ENCODE results near the gene ASAP2.

The ASAP2 gene

DNA sequence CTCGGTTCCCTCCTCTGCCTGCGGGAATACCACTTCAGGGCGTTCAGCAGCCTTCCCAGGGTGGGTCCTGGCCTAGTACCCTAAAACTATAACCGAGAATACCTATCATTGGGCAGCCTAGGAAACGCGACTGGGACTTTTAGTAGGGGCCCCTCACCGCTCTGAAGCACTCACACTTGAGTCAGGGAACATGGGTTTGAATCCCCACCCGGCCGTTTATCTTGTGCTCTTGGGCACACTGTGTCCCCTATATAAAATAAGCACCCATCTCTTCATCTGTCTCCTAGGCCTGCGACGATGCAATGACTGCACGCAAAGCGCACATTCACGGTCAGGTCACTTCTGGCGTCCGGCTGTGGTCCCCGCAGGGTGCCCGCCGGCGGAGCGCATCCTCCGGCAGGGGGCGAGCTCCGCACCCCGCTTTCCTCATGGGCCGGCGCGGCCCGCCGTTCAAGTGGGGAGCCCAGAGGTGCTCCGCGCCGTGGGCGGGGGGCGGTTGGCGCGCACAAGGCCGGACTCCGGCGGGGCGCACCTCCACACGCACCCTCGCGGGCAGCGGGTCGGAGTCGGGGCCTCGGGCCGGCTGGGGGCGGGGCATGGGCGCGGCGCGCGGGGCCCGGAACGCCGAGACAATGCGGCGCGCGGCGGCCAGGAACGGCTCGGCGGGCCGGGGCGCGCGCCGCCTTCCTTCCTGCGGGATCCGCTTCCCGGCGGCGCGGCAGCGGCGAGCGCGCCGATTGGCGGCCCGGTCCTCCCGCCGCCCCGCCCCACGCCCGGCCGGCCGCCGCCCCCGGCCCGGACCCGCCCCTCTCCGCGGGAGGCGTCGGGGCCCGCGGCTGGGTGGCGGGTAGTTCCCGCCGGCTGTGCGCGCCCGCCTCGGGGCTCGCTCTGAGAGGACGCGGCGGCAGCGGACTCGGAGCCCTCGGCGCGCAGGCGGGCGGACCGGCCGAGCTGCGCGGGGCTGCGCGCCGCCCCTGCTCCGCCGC lies at the start of gene ASAP2:
ASAP2 (plus strand) TSS at position 850 of the 986 bp plus-strand sequence. CDS start 293 bp downstream, outside the sequence.
- DNase-seq (ENCODE audit: low spot score) = peak; percentile 9

DNA sequence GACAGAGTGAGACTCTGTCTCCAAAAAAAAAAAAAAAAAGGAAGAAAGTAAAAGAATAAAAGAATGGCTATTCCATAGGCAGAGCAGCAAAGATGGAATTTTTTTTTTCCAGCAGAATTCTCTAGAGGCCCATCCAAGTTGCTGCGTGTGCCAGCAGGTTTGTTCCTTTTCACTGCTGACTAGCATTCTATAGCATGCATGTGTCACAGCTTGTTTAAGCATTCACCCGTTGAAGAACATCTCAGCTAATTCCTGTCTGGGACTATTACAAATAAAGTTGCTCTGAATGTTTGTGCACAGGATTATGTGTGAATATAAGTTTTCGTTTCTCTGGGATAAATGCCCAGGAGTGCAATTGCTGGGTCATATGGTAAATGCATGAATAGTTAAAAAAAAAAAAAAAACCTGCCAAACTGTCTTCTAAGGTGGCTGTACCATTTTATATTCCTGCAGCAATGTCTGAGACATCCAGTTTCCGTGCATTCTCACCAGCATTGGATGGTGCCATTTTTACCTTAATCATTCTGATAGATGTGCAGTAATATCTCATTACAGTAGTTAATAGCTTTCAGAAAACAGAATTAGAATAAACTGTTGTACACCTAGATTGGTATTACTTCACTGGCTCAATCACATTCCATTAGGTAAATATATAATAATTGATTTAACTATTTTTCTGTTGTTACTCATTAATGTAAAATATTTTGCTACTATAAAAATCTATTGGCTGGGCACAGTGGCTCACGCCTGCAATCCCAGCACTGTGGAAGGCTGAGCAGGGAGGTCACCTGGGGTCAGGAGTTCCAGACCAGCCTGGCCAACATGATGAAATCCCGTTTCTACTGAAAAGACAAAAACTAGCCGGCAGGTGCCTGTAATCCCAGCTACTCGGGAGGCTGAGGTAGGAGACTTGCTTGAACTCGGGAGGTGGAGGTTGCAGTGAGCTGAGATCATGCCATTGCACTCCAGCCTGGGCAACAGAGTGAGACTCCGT lies 47.5 kb upstream of the ASAP2 start:
- no peak for DNase-seq (ENCODE audit: low spot score)

DNA sequence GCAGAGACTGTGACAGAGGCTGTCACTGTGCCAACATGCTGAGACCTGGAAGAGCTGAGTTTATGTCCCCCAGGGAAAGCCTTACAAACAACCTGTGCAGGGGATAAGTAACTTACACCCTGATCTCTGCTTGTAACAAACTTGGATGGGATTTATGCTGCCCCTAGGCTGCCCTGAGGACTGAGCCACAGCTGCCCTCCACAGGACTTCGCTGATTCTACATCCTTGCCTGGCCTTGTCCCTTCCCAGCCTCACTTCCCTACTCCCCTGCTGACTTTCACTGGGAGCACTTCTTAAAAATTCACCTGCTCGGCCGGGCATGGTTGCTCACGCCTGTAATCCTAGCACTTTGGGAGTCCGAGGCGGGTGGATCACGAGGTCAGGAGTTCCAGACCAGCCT lies 45.9 kb upstream of the ASAP2 start:
- DNase-seq (ENCODE audit: low spot score) = no peak

DNA sequence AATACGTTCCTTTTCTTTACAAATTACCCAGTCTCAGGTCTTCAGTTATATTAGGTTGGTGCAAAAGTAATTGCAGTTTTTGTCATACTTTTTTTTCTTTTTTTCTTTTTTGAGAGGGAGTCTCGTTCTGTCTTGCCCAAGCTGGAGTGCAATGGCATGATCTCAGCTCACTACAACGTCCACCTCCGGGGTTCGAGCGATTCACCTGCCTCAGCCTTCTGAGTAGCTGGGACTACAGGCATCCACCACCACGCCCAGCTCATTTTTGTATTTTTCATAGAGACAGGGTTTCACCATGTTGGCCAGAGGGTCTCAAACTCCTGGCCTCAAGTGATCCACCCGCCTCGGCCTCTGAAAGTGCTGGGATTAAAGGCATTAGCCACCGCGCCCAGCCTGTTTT lies 43.8 kb upstream of the ASAP2 start:
- no peak for DNase-seq (ENCODE audit: low spot score)

DNA sequence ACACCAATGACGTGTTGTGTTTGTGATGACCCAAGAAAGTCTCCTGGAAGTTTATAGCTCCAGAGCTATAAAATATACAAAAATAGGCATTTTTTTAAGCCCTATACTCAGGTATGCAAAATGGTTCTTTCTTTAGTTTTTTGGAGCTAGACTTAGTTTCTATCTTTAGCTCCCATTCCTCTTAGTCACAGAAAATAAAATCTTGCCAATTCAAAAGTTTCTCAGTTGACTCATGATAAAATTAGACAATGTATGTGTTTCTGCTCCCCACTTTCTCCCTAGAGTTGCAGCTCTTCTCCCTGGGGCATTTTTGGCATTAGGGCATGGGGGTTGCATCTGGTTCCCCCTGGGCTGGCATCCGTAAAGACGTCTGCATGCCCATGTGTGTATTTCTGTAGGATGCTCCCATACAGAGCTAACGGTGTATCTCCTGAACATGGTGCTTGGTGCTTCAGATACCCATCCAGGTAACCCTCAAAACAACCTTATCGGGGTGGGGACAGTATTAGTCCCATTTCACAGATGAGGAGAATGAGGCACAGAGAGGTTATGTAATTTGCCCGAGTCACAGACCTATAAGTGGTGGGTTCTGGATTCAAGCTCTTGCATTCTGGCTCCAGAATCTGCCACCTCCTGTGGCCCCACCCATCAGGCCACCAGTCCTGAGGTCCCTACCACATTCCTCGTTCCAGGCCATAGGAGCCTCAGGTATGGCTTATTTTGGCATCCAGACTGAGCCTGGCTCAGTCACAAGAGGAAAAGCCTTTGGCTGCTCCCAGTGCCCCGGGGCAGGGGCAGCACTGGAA lies 43.1 kb upstream of the ASAP2 start:
- DNase-seq (ENCODE audit: low spot score) = no peak

DNA sequence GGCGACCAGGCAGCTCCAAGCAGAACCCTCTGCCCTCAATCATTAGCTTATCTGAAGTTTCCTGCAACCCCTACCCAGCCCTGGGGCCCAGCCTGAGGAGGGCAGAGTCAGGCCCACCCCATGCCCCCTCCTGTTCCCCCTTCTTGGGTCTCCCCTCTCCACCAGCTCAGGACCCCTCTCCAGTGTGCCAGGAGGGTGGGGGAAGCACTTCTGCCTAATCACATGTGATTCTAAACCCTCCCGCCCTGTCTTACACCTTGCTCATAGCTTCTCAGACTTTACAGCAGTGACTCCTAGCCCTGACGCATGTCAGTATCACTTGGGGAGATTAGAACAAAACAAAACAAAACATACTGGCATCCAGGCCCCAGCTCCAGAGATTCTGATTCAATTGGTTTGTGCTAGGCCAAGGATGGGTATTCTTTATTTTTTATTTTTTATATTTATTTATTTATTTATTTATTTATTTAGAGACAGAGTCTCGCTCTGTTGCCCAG lies 42.5 kb upstream of the ASAP2 start:
- no peak for DNase-seq (ENCODE audit: low spot score)

DNA sequence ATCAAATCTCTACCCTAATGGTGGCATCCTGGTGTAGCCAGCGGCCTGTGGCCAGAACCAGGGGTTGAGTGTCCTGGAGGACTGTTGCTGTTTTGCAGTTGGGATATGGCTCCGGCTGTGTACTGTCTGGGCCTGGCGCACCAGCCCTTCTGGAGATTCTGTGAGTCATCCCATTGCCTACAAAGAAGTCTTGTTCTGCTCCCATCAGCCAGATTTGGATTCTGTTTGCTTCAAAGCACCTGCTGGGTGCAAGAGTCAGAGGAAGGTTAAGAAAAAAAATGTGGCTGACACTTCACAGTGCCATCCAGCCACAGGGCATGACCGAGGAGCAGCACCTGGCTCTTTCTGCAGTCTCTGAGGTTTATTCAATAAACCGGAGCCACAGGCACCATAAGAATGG lies 41.0 kb upstream of the ASAP2 start:
- DNase-seq (ENCODE audit: low spot score) = no peak

DNA sequence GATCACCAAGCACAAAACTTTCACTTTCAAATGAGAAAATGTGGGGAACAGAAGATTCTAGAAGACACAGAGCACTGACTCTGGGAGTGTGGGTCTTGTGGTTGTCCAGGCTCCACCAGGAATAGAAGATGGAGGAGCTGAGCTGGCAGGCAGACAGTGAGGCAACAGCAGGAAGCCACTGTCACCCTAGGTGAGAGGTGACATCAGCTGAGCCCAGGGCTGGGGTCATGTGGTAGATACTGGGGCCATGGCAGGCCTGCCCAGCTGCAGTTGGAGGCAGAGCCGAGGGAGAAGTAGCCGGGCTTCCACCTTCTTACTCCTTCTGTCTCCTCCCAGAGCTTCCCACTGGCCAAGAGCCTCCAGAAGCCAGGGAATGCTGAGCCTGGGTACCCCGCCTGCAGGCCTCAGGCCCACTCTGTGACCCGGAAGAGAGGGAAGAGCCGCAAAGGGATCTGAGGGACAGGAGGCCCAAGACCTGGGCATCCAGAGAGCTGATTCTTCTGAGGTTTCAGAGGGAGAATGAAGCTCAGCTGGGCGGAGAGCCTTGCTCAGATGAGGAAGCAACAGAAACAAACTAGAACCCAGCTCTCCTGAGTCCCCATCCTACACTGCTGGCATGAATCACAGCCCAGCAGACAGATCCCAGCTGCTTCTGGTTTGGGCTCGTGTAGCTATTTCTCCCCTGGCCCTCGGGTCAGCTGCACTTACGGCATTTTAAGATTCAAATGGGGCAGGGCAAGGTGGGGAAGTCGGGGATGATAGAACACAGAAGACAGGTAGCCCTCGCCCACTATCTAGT lies 39.8 kb upstream of the ASAP2 start:
- no peak for DNase-seq (ENCODE audit: low spot score)

DNA sequence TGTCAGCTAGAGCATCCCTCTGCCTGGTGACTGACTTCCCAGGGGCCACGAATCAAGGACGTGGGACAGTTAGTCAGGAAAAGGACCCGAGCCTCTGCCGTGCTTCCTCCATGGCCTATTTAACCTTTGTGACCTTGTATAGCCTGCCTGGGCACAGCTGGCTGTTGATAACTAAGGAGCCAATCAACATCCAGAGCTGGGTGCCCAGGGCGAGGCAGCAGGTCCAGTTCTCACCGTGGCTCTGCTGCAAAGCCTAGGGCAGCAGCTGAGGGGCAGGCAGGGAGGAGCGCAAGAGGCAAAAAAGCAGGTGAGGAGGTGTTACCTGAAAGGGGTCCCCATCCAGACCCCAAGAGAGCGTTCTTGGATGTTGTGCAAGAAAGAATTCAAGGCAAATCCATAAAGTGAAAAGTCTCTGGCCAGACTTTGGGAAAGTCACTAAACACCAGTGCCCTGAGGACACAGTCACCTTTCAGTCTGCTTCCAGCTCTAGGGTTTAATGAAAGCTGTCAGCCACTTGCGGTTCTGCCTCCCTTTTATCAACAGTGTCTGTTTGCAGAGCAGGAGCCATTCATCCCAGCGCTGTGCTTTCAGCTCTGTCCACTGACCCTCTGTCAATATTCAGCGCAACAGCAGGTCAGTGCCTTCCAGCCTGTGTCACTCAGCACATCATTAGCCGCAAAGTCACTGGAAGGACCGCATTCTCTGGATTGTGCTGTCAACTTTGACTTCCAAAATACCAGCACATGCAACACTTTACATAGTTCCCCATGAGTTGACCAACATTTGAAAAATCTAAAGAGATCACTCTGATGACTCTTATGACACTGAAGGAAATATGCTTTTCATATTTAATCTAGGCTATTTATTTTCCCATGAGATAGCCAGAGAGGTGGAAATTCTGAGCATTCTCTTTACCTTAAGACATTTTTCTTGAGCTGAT lies 38.6 kb upstream of the ASAP2 start:
- no peak for DNase-seq (ENCODE audit: low spot score)

DNA sequence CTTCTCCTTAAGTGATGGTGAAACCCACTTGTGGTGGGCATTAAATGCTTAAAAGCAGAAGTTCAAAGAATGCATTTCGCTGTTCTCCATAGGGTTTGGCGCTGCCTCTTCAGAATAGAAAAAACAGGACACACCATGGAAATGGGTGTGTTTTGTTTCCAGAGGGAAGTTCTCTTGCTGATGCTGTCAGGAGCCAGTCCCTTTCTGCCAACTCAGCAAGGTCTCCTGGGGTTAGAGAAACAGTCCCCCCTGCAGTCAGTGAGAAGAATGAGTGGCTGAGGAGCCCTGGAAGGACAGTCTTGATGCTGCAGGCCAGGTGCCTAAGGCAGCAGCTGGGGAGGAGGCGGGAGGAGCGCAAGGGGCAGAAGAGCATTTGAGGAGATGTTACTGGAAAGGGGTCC lies 37.8 kb upstream of the ASAP2 start:
- no peak for DNase-seq (ENCODE audit: low spot score)

DNA sequence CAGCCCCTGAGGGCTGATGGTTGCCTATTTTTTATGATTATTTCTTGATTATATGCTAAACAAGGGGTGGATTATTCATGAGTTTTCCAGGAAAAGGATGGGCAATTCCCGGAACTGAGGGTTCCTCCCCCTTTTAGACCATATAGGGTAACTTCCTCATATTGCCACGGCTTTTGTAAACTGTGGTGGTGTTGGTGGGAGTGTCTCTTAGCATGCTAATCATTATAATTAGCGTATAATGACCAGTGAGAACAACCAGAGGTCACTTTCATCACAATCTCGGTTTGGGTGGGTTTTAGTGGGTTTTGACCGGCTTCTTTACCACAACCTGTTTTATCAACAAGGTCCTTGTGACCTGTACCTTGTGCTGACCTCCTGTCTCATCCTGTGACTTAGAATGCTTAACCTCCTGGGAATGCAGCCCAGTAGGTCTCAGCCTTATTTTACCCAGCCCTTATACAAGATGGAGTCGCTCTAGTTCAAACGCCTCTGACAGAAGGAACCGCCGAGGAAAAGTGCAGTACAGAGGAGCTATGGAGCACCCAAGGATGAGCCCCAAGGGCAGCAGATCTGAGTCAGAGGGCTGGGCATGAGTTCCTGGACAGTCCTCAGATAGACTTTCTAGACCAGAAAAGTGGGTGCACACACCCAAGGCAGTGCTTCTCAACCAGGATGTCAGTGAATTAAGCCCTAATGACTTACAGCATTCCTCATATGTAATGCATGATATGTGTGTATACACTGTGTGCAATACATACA lies 37.1 kb upstream of the ASAP2 start:
- no peak for DNase-seq (ENCODE audit: low spot score)

DNA sequence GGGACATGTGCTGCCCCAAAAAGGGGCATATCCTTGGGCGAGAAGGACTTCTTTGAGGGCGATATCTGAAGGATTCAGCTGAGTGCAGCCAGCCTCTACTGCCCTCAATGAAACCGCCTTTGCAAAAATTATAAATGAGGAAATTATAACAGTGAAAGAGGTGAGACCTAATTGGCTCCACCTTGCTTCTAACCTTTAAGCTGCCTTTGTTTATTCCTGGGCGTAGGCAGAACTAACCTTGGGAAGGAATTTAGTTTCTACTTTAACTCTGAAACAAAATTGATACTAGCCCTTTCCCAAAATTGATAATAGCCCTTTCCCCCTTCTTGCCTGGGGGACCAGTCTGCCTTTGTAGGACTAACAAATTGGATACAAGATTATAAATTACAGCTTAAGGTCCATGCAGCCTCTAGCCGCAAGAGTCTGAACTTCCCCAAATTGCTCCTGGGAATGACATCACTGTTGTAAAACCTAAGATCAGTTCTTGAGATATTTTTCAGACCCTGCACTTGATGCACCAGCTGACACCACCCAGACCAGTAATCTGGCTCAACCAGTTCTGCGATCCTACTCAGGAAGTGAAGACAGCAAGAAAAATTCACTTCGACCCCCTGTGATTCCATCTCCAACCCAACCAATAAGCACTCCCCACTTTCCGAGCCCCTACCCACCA lies 36.0 kb upstream of the ASAP2 start:
- DNase-seq (ENCODE audit: low spot score) = no peak

DNA sequence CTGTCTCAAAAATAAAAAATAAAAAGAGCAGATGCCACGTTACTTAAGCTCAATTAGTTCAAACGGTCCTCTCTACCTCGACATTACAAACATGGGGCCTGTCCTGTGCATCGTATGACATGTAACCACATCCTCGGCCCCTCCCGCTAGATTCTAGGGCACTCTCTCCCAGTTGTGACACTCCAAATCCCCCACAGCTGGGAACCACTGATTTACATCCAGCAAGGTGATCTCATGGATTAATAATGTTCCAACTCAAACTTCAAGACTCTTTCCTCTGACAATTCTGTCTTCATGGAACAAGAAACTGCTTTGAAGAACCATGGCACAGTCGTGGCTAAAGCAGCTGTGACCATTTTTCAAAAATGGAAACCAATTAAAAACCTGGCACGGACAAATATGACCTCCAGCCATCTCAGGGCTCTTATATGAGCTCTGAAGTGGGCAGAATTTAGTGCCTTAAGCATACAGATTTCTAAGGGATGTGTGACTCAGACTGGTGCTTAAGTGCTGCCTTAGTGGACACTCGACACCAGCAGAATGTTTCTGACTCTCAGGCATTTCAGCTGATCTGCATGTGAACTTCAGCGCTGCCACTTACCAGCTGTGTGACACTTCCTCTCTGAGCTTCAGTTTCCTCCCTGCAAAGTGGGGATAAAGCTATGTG lies 31.7 kb upstream of the ASAP2 start:
- DNase-seq (ENCODE audit: low spot score) = no peak

DNA sequence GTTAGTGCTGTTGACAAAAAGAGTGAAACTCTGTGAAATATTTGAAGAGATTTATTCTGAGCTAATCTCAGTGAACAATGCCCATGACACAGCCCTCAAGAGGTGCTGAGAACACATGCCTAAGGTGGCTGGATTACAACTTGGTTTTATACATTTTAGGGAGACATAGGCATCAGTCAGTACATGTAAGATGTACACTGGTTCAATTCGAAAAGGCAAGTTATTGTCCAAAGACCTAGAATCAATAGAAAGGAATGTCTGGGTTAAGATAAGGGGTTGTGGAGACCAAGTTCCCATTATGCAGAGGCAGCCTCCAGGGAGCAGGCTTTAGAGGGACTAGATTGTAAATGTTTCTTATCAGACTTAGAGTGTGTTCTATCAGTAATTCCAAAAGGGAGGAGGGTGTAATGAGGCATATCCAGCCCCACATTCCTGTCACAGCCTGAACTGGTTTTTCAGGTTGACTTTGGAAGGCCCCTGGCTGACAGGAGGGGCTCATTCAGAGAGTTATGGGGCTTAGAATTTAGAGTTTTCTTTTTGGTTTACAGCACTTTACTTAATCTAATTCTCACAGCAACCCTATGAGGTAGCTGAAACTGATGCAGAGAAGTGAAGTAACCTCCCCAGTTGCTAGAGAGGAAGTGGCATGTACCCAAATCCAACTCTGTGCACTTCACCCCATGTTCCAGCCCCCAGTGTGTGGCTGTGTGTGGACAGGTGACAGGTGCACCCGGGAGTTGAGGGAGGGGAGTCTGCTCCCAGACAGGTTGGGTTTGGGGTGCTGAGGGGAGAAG lies 28.3 kb upstream of the ASAP2 start:
- DNase-seq (ENCODE audit: low spot score) = no peak

DNA sequence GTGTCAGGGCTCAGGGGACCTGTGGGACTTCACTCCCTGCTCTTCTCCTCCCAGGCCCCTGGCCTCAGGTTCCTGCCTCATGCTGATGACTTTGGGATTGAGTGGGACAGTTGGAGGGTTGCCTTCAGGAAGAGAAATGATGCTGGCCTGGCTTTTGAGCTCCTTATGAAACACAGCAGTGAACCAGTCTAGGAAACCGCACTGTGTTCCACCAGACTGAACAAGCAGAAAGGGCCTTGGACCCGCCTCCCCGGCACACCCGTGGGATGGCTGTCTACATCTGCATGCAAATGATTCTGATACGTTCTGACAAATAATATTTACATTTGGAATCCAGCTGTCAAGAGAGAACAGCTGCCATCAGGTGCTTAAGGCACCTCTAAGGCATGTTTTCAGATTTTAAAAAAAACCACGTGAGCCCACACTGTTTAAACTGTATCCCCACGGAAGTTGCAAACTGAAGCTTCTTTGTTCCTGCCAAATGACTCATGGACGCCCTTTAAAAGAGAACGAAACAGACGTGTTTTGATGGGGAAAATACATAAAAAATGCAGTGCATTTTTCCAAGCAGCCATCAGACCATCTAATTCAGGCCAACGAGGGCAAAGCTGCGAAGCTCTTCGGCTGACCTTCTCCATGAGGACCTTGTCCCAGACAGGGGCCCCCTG lies 27.6 kb upstream of the ASAP2 start:
- no peak for DNase-seq (ENCODE audit: low spot score)

DNA sequence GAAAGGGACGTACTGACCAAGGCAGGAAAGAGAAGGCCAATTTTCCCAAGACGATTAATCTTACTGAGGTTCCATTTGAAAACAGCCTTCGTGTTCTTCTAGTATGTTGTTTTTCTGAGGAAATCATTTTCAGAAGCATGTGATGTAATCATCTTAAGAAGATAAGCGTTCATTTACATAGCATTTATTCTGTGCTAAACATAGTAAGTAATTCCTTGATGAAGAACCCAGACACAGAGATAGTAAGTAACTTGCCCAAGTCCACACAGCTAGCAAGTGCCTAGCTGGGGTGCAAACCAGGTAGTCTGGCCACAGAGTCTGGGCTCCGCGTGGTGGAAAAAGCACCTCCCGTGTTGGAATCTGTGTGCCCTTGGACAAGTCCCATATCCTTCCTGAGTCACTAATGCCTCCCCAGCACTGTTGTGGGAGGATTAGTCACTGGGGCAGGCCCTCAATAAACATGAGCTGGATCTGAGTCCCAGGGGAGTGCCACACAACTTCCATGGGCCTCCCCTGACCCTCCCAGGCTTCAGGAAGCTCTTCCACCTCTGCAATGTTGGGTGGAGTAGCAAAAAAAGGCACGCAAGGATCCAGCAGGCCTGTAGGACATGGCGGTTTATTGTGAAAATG lies 26.9 kb upstream of the ASAP2 start:
- no peak for DNase-seq (ENCODE audit: low spot score)
